Stimulated activated naive CD8-positive, alpha-beta T cell treated with anti-CD3 and anti-CD28 coated beads, Interleukin-15, Interleukin-2, amounts not matched to agents 100 U/mL and 50 U/mL, for 24 hours (primary cell): Measurements from ENCODE around the gene ARMC3.
"Not testable (repeated sequence)": the region's sequence is repeated elsewhere in the genome, so short reads cannot be mapped to it uniquely, and the experiment has no call there.

ENCODE experiments used
- ATAC-seq: fragments of 150-1000 bp; cut with Tn5 transposase; one replicate; pipeline ENCODE4 v1.10.0; 2021
- DNase-seq: peaks from one replicate; pipeline ENCODE4 v3.0.0; 2021

Gene ARMC3

DNA sequence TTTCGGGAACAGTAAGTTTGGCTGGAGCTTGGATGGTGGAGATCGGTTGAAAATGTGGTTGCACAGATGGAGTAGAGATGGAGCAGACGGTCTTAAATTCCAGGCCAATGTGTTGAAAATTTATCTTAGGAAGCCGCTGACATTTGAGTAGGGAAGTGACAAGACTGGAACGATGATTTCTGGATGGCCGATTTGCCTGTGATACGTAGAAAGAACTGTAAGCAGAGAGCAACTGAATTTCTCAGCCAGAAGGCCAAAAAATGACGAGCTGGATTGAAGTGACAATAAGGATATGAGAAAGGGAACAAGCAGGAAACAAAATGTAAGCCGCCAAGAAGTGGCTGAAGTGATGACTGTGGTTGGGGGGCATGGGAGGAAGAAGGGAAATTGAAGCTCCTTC lies 687 bp upstream of the ARMC3 start:
- ATAC-seq (no peak), DNase-seq (no peak)

DNA sequence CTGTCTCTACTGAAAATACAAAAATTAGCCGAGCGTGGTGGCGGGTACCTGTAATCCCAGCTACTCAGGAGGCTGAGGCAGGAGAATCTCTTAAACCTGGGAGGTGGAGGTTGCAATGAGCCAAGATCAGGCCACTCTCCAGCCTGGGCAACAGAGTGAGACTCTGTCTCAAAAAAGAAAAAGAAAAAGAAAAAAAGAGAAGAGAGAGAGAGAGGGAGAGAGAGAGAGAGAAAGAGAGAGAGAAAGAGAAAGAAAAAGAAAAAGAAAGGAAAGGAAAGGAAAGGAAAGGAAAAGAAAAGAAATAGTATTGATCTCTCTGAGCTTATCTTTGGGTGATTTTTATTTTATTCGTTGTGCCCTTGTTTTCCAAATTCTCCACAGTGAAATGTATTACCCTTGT lies 1.2 kb downstream of the ARMC3 start:
- DNase-seq, ATAC-seq: not testable (repeated sequence)

GRCh38 chr10:22931948-22932347 lies 4.1 kb downstream of the ARMC3 start:
- no peak for DNase-seq
- ATAC-seq: no peak

DNA sequence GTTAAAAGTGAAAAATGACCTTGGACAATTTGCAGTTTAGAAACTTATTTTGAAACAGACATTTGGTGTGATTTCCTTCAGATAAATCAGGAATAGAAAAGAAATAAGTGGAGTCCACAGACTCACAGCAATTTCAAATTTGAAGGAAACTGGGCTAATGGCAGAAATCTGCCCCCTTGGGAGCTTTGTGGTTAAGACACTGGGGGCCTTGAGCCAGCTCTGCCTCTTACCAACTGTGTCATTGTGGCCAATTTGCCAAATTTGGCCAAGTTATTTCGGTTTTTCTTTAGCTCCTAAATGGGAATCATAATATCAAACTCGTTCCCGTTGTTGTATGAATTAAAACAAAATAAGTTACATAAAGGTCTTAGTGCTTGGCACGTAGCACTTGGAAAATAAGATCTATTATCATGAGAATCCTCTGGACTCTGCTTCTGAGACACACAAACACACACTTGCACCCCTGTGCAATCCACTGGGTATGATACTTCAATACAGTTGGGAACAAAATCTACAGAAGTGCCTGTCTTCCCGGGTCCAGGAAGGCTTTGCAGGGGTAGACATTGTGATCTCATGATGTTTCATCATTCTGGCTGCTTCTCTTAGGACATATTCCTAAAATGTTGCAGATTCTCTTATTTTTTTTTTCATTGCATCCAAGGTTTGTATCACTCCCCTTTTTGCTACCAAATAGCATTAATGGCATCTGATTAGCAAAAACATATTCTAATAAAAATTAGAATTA lies 4.9 kb downstream of the ARMC3 start:
- DNase-seq: no peak
- no peak for ATAC-seq

DNA sequence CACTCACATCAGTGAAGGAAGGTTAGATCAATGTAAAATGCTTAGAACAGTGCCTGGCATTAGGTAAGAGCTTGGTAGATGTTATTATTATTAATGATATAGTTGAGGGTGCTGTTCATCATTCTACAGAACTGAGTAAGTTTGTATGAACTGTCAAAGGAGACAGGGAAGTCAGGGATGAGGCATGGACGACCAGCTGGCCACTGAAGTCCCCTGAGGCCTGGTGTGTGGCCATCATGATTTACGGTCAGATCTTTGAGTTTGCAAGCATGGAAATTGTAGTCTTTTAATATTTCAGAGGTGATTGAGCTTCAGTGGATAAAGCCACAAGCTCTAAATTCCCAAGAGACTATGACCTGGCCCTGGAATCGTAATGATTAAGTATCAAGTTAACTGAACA lies 6.9 kb downstream of the ARMC3 start:
- DNase-seq (no peak), ATAC-seq (no peak)

DNA sequence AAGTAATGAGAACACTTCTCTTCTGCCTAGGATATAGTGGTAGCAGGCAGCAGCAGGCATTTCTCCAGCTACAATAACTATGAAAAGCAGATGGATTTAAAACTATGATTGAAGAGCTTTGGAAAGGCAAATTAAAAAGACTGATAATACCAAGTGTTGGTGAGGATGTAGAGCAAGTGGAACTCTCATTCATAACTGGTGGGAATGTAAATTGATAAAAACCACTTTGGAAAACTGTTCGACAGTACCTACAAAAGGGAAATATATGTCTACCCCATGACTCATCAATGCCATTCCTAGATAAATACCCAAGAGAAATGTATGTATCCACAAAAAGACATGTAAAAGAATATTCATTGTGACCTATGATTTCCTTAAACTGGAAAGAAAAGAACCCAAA lies 14.6 kb downstream of the ARMC3 start:
- DNase-seq (no peak), ATAC-seq (no peak)

- ATAC-seq (peak; percentile 52), DNase-seq (no peak)
Measured at GRCh38 chr10:22945934-22946673, 18.3 kb downstream of the ARMC3 start.

DNA sequence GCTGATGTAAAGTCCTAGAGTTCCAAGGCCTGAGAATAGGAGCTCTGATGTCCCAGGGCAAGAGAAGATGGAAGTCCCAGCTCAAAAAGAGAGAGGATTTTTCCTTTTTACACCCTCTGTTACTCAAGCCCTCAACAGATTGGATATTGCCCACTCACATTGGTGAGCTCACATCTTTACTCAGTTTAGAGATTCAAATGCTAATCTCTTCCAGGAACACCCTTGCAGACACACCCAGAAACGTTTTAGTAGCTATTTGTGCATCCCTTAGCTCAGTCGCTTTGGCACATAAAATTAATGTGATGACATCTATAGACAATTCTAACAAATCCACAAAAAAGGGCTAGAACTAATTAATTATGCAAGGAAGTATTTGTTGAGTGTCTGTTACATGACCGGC lies 27.1 kb downstream of the ARMC3 start:
- no peak for ATAC-seq
- no peak for DNase-seq

GRCh38 chr10:22958338-22958737 lies 30.5 kb downstream of the ARMC3 start:
- no peak for DNase-seq
- no peak for ATAC-seq

DNA sequence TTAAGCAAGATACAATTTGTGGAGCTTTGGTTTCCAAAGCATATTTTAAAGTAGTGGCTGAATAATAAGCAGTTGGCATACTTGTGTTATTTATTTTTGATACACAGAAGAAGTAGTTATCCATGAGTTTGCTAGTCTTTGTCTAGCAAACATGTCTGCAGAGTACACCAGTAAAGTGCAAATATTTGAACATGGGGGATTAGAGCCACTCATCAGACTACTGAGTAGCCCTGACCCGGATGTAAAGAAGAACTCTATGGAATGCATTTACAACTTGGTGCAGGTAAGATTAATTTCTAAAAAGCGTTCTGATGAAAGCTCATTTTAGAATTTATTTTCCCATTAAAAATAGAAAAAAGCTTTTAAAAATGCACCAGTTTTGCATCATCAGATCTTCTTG lies 31.4 kb downstream of the ARMC3 start:
- DNase-seq (no peak), ATAC-seq (no peak)

DNA sequence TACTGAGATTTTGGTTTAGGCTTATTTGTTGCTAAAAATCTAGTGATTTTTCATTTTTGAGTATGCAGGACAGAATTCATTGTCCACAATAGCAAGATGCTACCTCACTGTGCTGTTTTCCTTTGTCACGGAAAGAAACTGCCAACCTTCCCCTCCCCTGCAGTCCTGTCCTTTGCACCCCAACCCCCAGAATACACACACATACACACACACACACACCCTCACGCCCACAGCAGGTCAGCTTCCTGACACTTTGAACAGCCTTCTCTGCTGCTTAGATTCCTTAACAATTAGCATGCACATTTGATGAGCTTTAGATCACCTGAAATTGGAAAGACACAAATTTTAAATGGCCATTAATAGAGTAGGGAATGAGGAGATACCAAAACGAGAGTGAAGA lies 32.1 kb downstream of the ARMC3 start:
- ATAC-seq (no peak), DNase-seq (no peak)

- ATAC-seq (no peak), DNase-seq (no peak)
Measured at GRCh38 chr10:22962817-22963216, 35.0 kb downstream of the ARMC3 start.

DNA sequence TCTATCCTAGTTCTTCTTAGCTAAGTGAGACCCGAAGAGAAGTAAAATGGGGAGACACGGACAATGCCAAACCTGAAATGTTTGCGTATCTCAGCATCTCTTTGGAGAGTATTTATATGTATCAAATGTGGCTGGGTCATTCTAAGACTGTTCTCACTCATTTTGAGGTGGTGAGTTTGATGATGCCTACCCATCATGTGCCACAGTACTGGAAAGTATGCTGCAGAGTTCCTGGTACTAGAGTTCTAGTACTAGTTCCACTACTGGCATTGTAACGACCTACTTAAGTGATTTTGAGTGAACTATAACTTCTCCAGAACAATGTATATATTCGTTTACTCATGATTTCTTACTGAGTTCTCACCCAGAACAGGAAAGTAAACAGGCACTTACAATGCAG lies 41.9 kb downstream of the ARMC3 start:
- ATAC-seq (no peak), DNase-seq (no peak)

- DNase-seq (no peak), ATAC-seq (no peak)
Measured at GRCh38 chr10:22976534-22976933, 48.7 kb downstream of the ARMC3 start.

GRCh38 chr10:22977751-22978150 lies 49.9 kb downstream of the ARMC3 start:
- ATAC-seq: no peak

GRCh38 chr10:22978287-22978686 lies 50.4 kb downstream of the ARMC3 start:
- ATAC-seq: no peak
- no peak for DNase-seq

More at GRCh38 chr10:22977751-22978150, 49.9 kb downstream of the ARMC3 start:
- DNase-seq: no peak

DNA sequence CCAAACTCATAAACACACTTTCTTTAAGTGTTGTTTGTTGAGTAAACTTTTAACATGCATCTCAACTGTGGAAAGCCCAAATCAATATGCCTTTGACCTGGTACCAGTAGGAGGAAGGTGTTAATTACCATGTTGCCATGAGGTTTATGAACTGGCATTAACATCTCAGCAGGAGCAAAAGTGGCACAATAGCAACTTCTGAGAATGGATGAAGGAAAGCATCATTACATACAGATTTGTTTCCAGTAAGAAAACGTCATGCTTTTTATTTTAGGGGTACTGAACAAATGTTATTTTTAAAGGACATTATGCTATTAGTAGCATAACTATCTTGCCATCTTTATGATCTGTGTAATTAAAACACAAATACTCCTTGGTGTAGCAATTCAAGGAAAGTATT lies 51.1 kb downstream of the ARMC3 start:
- ATAC-seq: no peak

GRCh38 chr10:22980822-22981221 lies 53.0 kb downstream of the ARMC3 start:
- DNase-seq (no peak), ATAC-seq (no peak)

More for the DNA sequence above, 51.1 kb downstream of the ARMC3 start:
- no peak for DNase-seq

- ATAC-seq: no peak
- DNase-seq: no peak
Measured at GRCh38 chr10:22984066-22984465, 56.2 kb downstream of the ARMC3 start.

DNA sequence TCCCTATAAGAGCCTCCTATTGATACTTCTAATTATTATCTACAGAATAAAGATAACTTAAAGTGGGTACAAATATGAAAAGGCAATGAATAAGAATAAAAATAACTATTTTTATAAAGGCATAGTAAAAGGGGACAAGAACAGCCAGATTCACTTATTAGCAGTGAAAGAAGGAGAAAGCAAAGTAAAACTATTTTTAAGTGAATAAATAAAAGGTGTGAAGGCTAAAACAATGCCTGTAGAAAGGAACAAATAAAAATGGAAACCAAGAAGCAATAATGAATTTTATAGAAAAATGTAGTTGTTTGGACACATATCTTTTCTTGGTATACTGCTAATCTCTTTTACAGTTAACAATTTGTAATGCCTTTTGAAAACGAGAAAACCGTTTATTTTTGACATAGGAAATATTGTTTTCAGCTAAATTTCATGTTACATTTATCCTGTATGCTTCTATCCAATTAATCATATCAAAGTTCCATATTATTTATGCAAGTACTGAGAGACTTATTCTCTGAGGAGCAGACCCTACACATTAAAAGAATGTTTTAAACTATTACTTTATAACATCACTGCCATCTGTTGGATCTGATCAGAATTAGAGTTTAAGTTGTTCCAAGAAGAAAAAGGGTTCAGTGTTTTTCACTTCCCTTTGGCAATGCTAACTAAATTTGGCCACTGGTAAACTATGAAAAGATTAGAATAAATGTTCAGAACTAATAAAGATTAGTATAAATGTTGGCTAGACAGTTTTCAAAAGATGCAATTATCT lies 59.1 kb downstream of the ARMC3 start:
- ATAC-seq: no peak
- no peak for DNase-seq

- DNase-seq: peak; percentile 67
- peak; percentile 68 for ATAC-seq
Measured at GRCh38 chr10:22988581-22989360, 60.9 kb downstream of the ARMC3 start.

DNA sequence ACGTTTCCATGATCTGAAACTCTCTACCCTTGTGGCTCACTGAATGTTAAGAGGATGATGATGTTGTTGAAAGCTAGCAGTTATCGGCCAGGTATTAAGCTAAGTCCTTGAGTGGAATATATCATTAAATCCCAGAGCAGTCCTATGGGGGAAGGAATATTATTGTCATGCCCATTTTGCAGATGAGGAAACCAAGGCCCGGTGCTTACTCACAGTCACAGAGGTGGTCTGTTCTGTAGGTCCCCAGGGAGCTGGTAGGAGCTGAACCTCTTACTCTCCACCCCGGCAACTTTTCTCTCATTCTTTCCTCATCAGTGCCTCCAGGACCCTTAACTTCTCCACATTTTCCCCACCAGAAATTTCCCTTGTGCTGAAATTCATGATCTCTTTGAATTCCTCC lies 62.6 kb downstream of the ARMC3 start:
- ATAC-seq: no peak

More for the DNA sequence above, 62.6 kb downstream of the ARMC3 start:
- no peak for DNase-seq
